H1 (cell line): ENCODE results near the gene HGD. TPM values are rescaled to one million over a fixed set of nuclear protein-coding genes. Genes with fewer than 3 reads are reported as not detected.

Experiments
- CTCF ChIA-PET: fragments of 300-600 bp; sonication (Branson Sonifier 250); formaldehyde crosslinking; loops from one replicate; lab custom pipeline; 2021; ENCODE audit not compliant: partially characterized antibody; lab: Charles Lee
- POLR2A ChIA-PET: fragments of 300-600 bp; sonication (Branson Sonifier 250); formaldehyde crosslinking; loops from one replicate; lab custom pipeline; 2021; ENCODE audit warnings: inconsistent platforms; ENCODE audit not compliant: partially characterized antibody; lab: Charles Lee
- DNase-seq, 2 experiments: peaks; one replicate each; pipeline versions ENCODE4 v3.0.0 to v3.0.0-alpha.2; 2010 to 2022; ENCODE audit warnings: low spot score in 2 of 2, low read depth in 1 of 2, mixed read lengths in 1 of 2
- FAIRE-seq: peaks from 2 replicates; lab custom pipeline; 2011; peaks lifted over from hg19 to GRCh38; lab: Jason Lieb, UNC
- H2AFZ ChIP-seq: 2 replicates; pipeline ENCODE4 v1.8.1; 2012; ENCODE audit warnings: low read length, inconsistent platforms
- H2AK5ac ChIP-seq: 2 replicates; pipeline ENCODE4 v1.6.1; 2013; ENCODE audit warnings: low read depth, low read length
- H2BK120ac ChIP-seq: replicated peaks from 2 replicates; pipeline ENCODE3; 2013; ENCODE audit warnings: low read depth, low read length, inconsistent platforms
- H2BK12ac ChIP-seq: 2 replicates; pipeline ENCODE4 v1.6.1; 2013; ENCODE audit warnings: low read depth, low read length
- H2BK15ac ChIP-seq: 2 replicates; pipeline ENCODE4 v1.6.1; 2013; ENCODE audit warnings: low read length
- H2BK20ac ChIP-seq: 2 replicates; pipeline ENCODE4 v1.6.1; 2013; ENCODE audit warnings: low read length
- H2BK5ac ChIP-seq: 2 replicates; pipeline ENCODE4 v1.6.1; 2013; ENCODE audit warnings: low read depth, low read length
- H3K14ac ChIP-seq: 2 replicates; pipeline ENCODE4 v1.6.1; 2013; ENCODE audit warnings: inconsistent platforms; ENCODE audit not compliant: insufficient read length
- H3K18ac ChIP-seq: 2 replicates; pipeline ENCODE4 v1.6.1; 2013; ENCODE audit warnings: low read length; ENCODE audit errors: extremely low read depth
- H3K23ac ChIP-seq: 2 replicates; pipeline ENCODE4 v1.6.1; 2013; ENCODE audit warnings: inconsistent platforms; ENCODE audit not compliant: insufficient read length
- H3K23me2 ChIP-seq: 2 replicates; pipeline ENCODE4 v1.6.1; 2013; ENCODE audit warnings: low read depth, low read length
- H3K27ac ChIP-seq: 2 replicates; pipeline ENCODE4 v1.6.1; 2011; ENCODE audit warnings: low read depth, low read length, inconsistent platforms
- H3K27me3 ChIP-seq, 4 experiments: replicated peaks in 1 of 4; 1 replicate in 1 of 4; 2 replicates in 3 of 4; pipeline versions ENCODE4 v1.6.1 to v1.8.1; 2011 to 2013; ENCODE audit warnings: low read length in 3 of 4, mild to moderate bottlenecking in 3 of 4, inconsistent platforms in 2 of 4, mixed read lengths in 2 of 4, moderate library complexity in 1 of 4; ENCODE audit not compliant: control insufficient read depth in 3 of 4, insufficient read depth in 3 of 4; ENCODE audit errors: extremely low read depth in 1 of 4
- H3K36me3 ChIP-seq, 4 experiments: 2 replicates each; pipeline versions ENCODE4 v1.6.1 to v1.8.1; 2011 to 2013; ENCODE audit warnings: mild to moderate bottlenecking in 4 of 4, low read length in 3 of 4, moderate library complexity in 2 of 4, control low read depth in 1 of 4, inconsistent platforms in 1 of 4; ENCODE audit not compliant: insufficient read depth in 4 of 4, control insufficient read depth in 2 of 4
- H3K4ac ChIP-seq: replicated peaks from 2 replicates; pipeline ENCODE3; 2013; ENCODE audit warnings: low read length, low read depth, mixed read lengths, inconsistent platforms; ENCODE audit not compliant: insufficient read length
- H3K4me1 ChIP-seq, 4 experiments: replicated peaks in 1 of 4; 1 replicate in 1 of 4; 2 replicates in 3 of 4; pipeline versions ENCODE4 v1.6.1 to v1.8.1; 2011 to 2013; ENCODE audit warnings: low read length in 3 of 4, inconsistent platforms in 2 of 4, mixed read lengths in 1 of 4; ENCODE audit not compliant: insufficient read depth in 4 of 4, control insufficient read depth in 3 of 4
- H3K4me2 ChIP-seq, 2 experiments: 2 replicates each; pipeline versions ENCODE4 v1.6.1 to v1.8.1; 2011 to 2013; ENCODE audit warnings: low read depth in 2 of 2, low read length in 2 of 2, control low read depth in 1 of 2, inconsistent platforms in 1 of 2, mild to moderate bottlenecking in 1 of 2; ENCODE audit not compliant: insufficient read depth in 1 of 2
- H3K4me3 ChIP-seq, 4 experiments: fragments of 200-600, 300-600 bp in 1 of 4; sonication (generic), shearing (Covaris generic), sonication (Bioruptor Twin) in 1 of 4; 2 replicates each; pipeline versions ENCODE4 v1.5.1 to v1.8.1; 2011 to 2016; ENCODE audit warnings: low read length in 4 of 4, low read depth in 3 of 4, control low read depth in 2 of 4, inconsistent platforms in 2 of 4, mild to moderate bottlenecking in 2 of 4, mixed read lengths in 1 of 4, moderate library complexity in 1 of 4; ENCODE audit not compliant: insufficient read depth in 2 of 4; ENCODE audit errors: extremely low read depth in 1 of 4
- H3K56ac ChIP-seq: replicated peaks from 2 replicates; pipeline ENCODE3; 2013; ENCODE audit warnings: low read depth, mild to moderate bottlenecking, mixed read lengths, low read length, inconsistent platforms; ENCODE audit not compliant: insufficient read length
- H3K79me1 ChIP-seq: 2 replicates; pipeline ENCODE4 v1.6.1; 2013; ENCODE audit warnings: low read depth, low read length, control low read depth
- H3K79me2 ChIP-seq, 2 experiments: 2 replicates each; pipeline versions ENCODE4 v1.6.1 to v1.8.1; 2012 to 2013; ENCODE audit warnings: low read length in 2 of 2, mild to moderate bottlenecking in 2 of 2, inconsistent platforms in 1 of 2; ENCODE audit not compliant: insufficient read depth in 2 of 2, control insufficient read depth in 1 of 2
- H3K9ac ChIP-seq, 4 experiments: replicated peaks in 1 of 4; 1 replicate in 1 of 4; 2 replicates in 3 of 4; pipeline versions ENCODE4 v1.6.1 to v1.8.1; 2011 to 2013; ENCODE audit warnings: low read depth in 3 of 4, low read length in 3 of 4, control low read depth in 2 of 4, mild to moderate bottlenecking in 2 of 4, moderate library complexity in 2 of 4, inconsistent platforms in 1 of 4; ENCODE audit errors: extremely low read depth in 1 of 4
- H3K9me3 ChIP-seq, 2 experiments: 2 replicates each; pipeline versions ENCODE4 v1.6.1 to v1.8.1; 2012 to 2013; ENCODE audit warnings: mild to moderate bottlenecking in 2 of 2, moderate library complexity in 2 of 2, control low read depth in 1 of 2, inconsistent platforms in 1 of 2, low read depth in 1 of 2, low read length in 1 of 2, mixed read lengths in 1 of 2; ENCODE audit not compliant: insufficient read depth in 2 of 2
- H4K20me1 ChIP-seq, 2 experiments: replicated peaks in 1 of 2; 2 replicates each; pipeline versions ENCODE3 to v1.8.1; 2011 to 2013; ENCODE audit warnings: inconsistent platforms in 2 of 2, low read length in 2 of 2, mild to moderate bottlenecking in 1 of 2; ENCODE audit not compliant: insufficient read depth in 2 of 2, control insufficient read depth in 1 of 2
- H4K5ac ChIP-seq: 2 replicates; pipeline ENCODE4 v1.6.1; 2013; ENCODE audit warnings: low read length, low read depth, mixed read lengths, inconsistent platforms; ENCODE audit not compliant: insufficient read length
- H4K8ac ChIP-seq: 2 replicates; pipeline ENCODE4 v1.8.0; 2013; ENCODE audit warnings: mild to moderate bottlenecking, moderate library complexity, low read length, inconsistent platforms; ENCODE audit not compliant: insufficient read depth; ENCODE audit errors: extremely low read depth
- H4K91ac ChIP-seq: replicated peaks from 2 replicates; pipeline ENCODE3; 2013; ENCODE audit warnings: low read length, mixed read lengths, inconsistent platforms; ENCODE audit not compliant: insufficient read length
- BACH1 ChIP-seq: IDR thresholded peaks from 2 replicates; pipeline ENCODE4 v1.6.1; 2012; ENCODE audit warnings: low read length, improper control_type of control experiment
- CBX8 ChIP-seq: fragments of 300-800, 300-1000 bp; sonication (generic); IDR thresholded peaks from 2 replicates; pipeline ENCODE4 v1.7.1; 2016; ENCODE audit warnings: low read depth, low read length, borderline replicate concordance
- FOSL1 ChIP-seq: IDR thresholded peaks from 2 replicates; pipeline ENCODE4 v1.6.1; 2011; ENCODE audit warnings: mild to moderate bottlenecking, low read depth, low read length, moderate library complexity; ENCODE audit not compliant: insufficient read depth
- GABPA ChIP-seq: IDR thresholded peaks from 2 replicates; pipeline ENCODE4 v1.6.1; 2011; ENCODE audit warnings: mild to moderate bottlenecking, low read length, moderate library complexity, borderline replicate concordance; ENCODE audit not compliant: insufficient read depth
- GTF2F1 ChIP-seq: IDR thresholded peaks from 2 replicates; pipeline ENCODE4 v1.6.1; 2012; ENCODE audit warnings: low read depth, low read length, improper control_type of control experiment, borderline replicate concordance
- HDAC6 ChIP-seq: IDR thresholded peaks from one replicate; pipeline ENCODE4 v1.7.1; 2012; ENCODE audit warnings: low read depth, mild to moderate bottlenecking, inconsistent platforms, low read length, moderate library complexity
- KDM5A ChIP-seq: fragments of 200-600 bp; IDR thresholded peaks from 2 replicates; pipeline ENCODE4 v1.7.1; 2012; ENCODE audit warnings: mild to moderate bottlenecking, low read length, inconsistent platforms, mixed read lengths
- RXRA ChIP-seq: IDR thresholded peaks from 2 replicates; pipeline ENCODE4 v1.6.1; 2011; ENCODE audit warnings: low read depth, mild to moderate bottlenecking, low read length, moderate library complexity; ENCODE audit not compliant: insufficient read depth
- USF2 ChIP-seq: IDR thresholded peaks from 2 replicates; pipeline ENCODE4 v1.6.1; 2011; ENCODE audit warnings: low read length, improper control_type of control experiment
- ZNF274 ChIP-seq: IDR thresholded peaks from 2 replicates; pipeline ENCODE4 v1.7.0; 2012; ENCODE audit warnings: low read length, borderline replicate concordance; ENCODE audit errors: extremely low read depth
- WGBS, 2 experiments: shearing (Covaris generic) in 1 of 2; methylation state at CpG; one replicate each; pipeline versions ENCODE4 v1.1.6 to v1.1.7; 2013 to 2015; ENCODE audit warnings: low lambda C conversion rate in 2 of 2, mixed read lengths in 2 of 2, inconsistent platforms in 1 of 2, low coverage in 1 of 2, missing lambda C conversion rate in 1 of 2; ENCODE audit not compliant: insufficient replicate concordance in 2 of 2, insufficient coverage in 1 of 2, insufficient read length in 1 of 2; ENCODE audit errors: extremely low coverage in 1 of 2, missing lambda C conversion rate in 1 of 2; 5-methylcytosine and 5-hydroxymethylcytosine counted together
- polyA plus RNA-seq, 7 experiments: library from polyadenylated mRNA; depleted of rRNA in 3 of 7; stranded (reverse) in 5 of 7; unstranded in 2 of 7; fragments of >200 nt in 5 of 7; fragments of 200-250 nt in 2 of 7; gene quantifications; 1 replicate in 5 of 7; 2 replicates in 1 of 7; 4 replicates in 1 of 7; pipeline versions ENCODE4 v1.2.1 to v1.2.3, GENCODE V29; 2011 to 2013; ENCODE audit warnings: missing spikeins in 2 of 7, mixed read lengths in 2 of 7
- total RNA-seq: library from RNA; stranded (reverse); fragmentation: NEBNext Ultra II Directional; extraction: Animal tissue kit (Norgen Biotek cat#: 25700); gene quantifications from 2 replicates; pipeline ENCODE4 v1.2.1, GENCODE V29; 2021
- TF ChIP-seq, protein P1 (sequence below): IDR thresholded peaks from 2 replicates; pipeline ENCODE4 v1.6.1; 2011; ENCODE audit warnings: low read depth, mild to moderate bottlenecking, low read length; ENCODE audit not compliant: insufficient read depth

HGD gene
- total and polyA plus RNA-seq, 2 of the 8 experiments (the other 6 are each of a cell fraction or from before 2014, with no cell fraction given): 0.11 TPM; not detected in 1

DNA sequence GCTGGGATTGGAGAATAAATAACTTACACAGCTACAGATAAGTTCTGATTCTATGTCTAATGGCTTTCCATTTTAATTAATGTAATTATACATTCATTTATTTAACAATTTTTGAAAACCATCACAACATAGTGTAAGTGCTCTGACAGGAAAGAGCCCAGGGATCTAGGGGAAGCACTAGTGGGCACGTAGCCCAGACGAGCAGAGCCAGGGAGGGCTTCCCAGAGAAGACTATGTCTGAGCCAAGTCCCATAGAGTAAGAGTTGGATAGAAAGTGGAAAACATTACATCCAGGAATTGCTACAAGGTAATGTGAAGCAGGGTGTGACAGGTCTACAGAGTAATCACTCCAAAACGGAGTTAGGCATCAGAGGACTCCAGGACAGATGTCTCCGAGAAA lies 2.9 kb upstream of the HGD start:
- Histone ChIP-seq H3K9me3 (no peaks in the 10 kb centered on the region), H3K18ac (no peak overlapping the region), H4K5ac (no peak overlapping the region), H2BK15ac (no peak overlapping the region), H3K14ac (no peak overlapping the region), H2BK20ac (no peak overlapping the region), H2BK5ac (no peak overlapping the region), H4K20me1 (no peaks in the 10 kb centered on the region), H3K36me3 (no peaks in the 10 kb centered on the region), H3K4me2 (no peak overlapping the region), H2BK12ac (no peak overlapping the region), H3K79me1 (no peaks in the 10 kb centered on the region), H4K8ac (no peak overlapping the region), H4K91ac (no peak overlapping the region), H3K4me3 (no peak overlapping the region), H3K27ac (no peak overlapping the region), H3K23me2 (no peaks in the 10 kb centered on the region), H3K56ac (no peak overlapping the region), H3K4ac (no peak overlapping the region), H3K23ac (no peak overlapping the region), H3K27me3 (no peaks in the 10 kb centered on the region), H3K9ac (no peak overlapping the region), H3K79me2 (no peaks in the 10 kb centered on the region), H2AFZ (no peak overlapping the region), H2BK120ac (no peak overlapping the region), H2AK5ac (no peak overlapping the region), H3K4me1 (peaks cover 0 to 13% (median 2%) of the 10 kb centered on the region in 4 experiments; a peak in 5 of 7 replicates)
- WGBS, 2 experiments: 84% methylated on average over 4 of the region's 4 CpGs; no CpG with 5 or more reads in 1 of the 2 experiments
- CTCF ChIA-PET: no interaction called here
- POLR2A ChIA-PET: interaction anchor here (1.5 kb wide), 1 partner anchor 11 kb away, joined by 3 read pairs; no protein-coding TSS in a partner anchor
- no peak for DNase-seq
- FAIRE-seq: no peak
- no peak for TF ChIP-seq HDAC6
- no peak for TF ChIP-seq BACH1
- no peak for TF ChIP-seq FOSL1
- TF ChIP-seq GTF2F1: no peak
- no peak for TF ChIP-seq KDM5A
- TF ChIP-seq GABPA: no peak
- no peak for TF ChIP-seq ZNF274
- TF ChIP-seq USF2: no peak
- TF ChIP-seq, protein P1, sequence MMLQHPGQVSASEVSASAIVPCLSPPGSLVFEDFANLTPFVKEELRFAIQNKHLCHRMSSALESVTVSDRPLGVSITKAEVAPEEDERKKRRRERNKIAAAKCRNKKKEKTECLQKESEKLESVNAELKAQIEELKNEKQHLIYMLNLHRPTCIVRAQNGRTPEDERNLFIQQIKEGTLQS: no peak
- no peak for TF ChIP-seq RXRA
- no peak for TF ChIP-seq CBX8
